H1 (cell line): ENCODE results near the gene OR12D1.

Source experiments
- ATF3 ChIP-seq: IDR thresholded peaks from 2 replicates; pipeline ENCODE4 v1.6.1; 2011; ENCODE audit warnings: low read depth, mild to moderate bottlenecking, low read length; ENCODE audit not compliant: insufficient read depth
- CTCF ChIP-seq, 3 experiments: IDR thresholded peaks; 1 replicate in 2 of 3; 2 replicates in 1 of 3; pipeline versions ENCODE4 v1.5.1 to v1.6.1; 2011; ENCODE audit warnings: low read length in 3 of 3, mild to moderate bottlenecking in 3 of 3, inconsistent platforms in 2 of 3, low read depth in 1 of 3, moderate library complexity in 1 of 3; ENCODE audit not compliant: insufficient read depth in 1 of 3; ENCODE audit errors: control extremely low read depth in 1 of 3
- EP300 ChIP-seq, 2 experiments: IDR thresholded peaks; 1 replicate in 1 of 2; 2 replicates in 1 of 2; pipeline ENCODE4 v1.6.1; 2011 to 2012; ENCODE audit warnings: low read depth in 2 of 2, low read length in 2 of 2, mild to moderate bottlenecking in 2 of 2, borderline replicate concordance in 1 of 2, inconsistent platforms in 1 of 2, moderate library complexity in 1 of 2
- EZH2 ChIP-seq: fragments of 200-600 bp; sonication (generic); IDR thresholded peaks from 2 replicates; pipeline ENCODE4 v1.7.1; 2012; ENCODE audit warnings: low read depth, mild to moderate bottlenecking, moderate library complexity, low read length, inconsistent platforms; ENCODE audit not compliant: severe bottlenecking
- MAFK ChIP-seq: IDR thresholded peaks from 2 replicates; pipeline ENCODE4 v1.6.1; 2012; ENCODE audit warnings: low read depth, mild to moderate bottlenecking, improper control_type of control experiment, low read length
- POLR2A ChIP-seq, 2 experiments: IDR thresholded peaks; 1 replicate in 1 of 2; 2 replicates in 1 of 2; pipeline ENCODE4 v1.6.1; 2011; ENCODE audit warnings: low read depth in 2 of 2, low read length in 2 of 2, mild to moderate bottlenecking in 2 of 2; ENCODE audit errors: control extremely low read depth in 1 of 2
- SIN3A ChIP-seq, 2 experiments: IDR thresholded peaks in 1 of 2; conservative IDR thresholded peaks in 1 of 2; 2 replicates each; pipeline ENCODE4 v1.6.1; 2011 to 2012; ENCODE audit warnings: low read length in 2 of 2, improper control_type of control experiment in 1 of 2, low read depth in 1 of 2, mild to moderate bottlenecking in 1 of 2

- TF ChIP-seq CTCF (IDR thresholded peaks at IDR 0.05; ENCODE audit: control extremely low read depth in 1 of 3, insufficient read depth in 1 of 3, low read depth in 1 of 3, low read length in 3 of 3): no peak
- no peak for TF ChIP-seq SIN3A (conservative IDR thresholded peaks at IDR 0.05 in 1 of 2, IDR thresholded peaks at IDR 0.05 in 1 of 2; ENCODE audit: low read depth in 1 of 2, low read length in 2 of 2)
- TF ChIP-seq ATF3: no peak
- TF ChIP-seq EP300 (IDR thresholded peaks at IDR 0.05; ENCODE audit: borderline replicate concordance in 1 of 2, low read depth in 2 of 2, low read length in 2 of 2): no peak
- no peak for TF ChIP-seq MAFK
- no peak for TF ChIP-seq EZH2
- no peak for TF ChIP-seq POLR2A (IDR thresholded peaks at IDR 0.05; ENCODE audit: control extremely low read depth in 1 of 2, low read depth in 2 of 2, low read length in 2 of 2)
Measured at GRCh38 chr6:29388533-29388932, 26.2 kb upstream of the OR12D1 start.
